Heart left ventricle (tissue), 16 donors: ENCODE measurements around the gene OXNAD1. TPM values are rescaled to one million over a fixed set of nuclear protein-coding genes. Genes with fewer than 3 reads are reported as not detected.

Experiments
- ATAC-seq, 4 donors: fragments of 200-7000 bp; cut with Tn5 transposase; one replicate each; pipeline ENCODE4 v1.9.1; 2020 to 2022; ENCODE audit warnings: moderate library complexity in 4 of 4, mild to moderate bottlenecking in 3 of 4, moderate number of reproducible peaks in 1 of 4
- DNase-seq, 5 donors: peaks; one replicate each; pipeline ENCODE4 v3.0.0-alpha.2; 2020
- H3K27ac ChIP-seq, 12 donors: fragments of 200-600 bp; sonication (generic) in 4 of 12; one replicate each; pipeline versions ENCODE4 v1.5.0 to v1.8.0; 2016 to 2022; ENCODE audit warnings: mild to moderate bottlenecking in 2 of 12
- H3K27me3 ChIP-seq, 9 donors: fragments of 200-600 bp; sonication (generic) in 2 of 9; one replicate each; pipeline versions ENCODE4 v1.5.1 to v1.8.0; 2016 to 2022; ENCODE audit warnings: mild to moderate bottlenecking in 3 of 9
- H3K36me3 ChIP-seq, 9 donors: fragments of 200-600 bp; sonication (generic) in 2 of 9; one replicate each; pipeline versions ENCODE4 v1.5.0 to v1.8.0; 2018 to 2022; ENCODE audit warnings: mild to moderate bottlenecking in 2 of 9
- H3K4me1 ChIP-seq, 12 donors: fragments of 200-600 bp; sonication (generic) in 4 of 12; one replicate each; pipeline versions ENCODE4 v1.5.0 to v1.8.0; 2016 to 2022; ENCODE audit warnings: mild to moderate bottlenecking in 3 of 12
- H3K4me3 ChIP-seq, 12 donors: fragments of 200-600 bp; sonication (generic) in 4 of 12; one replicate each; pipeline versions ENCODE4 v1.5.0 to v1.8.0; 2017 to 2022; ENCODE audit warnings: mild to moderate bottlenecking in 9 of 12, moderate library complexity in 4 of 12
- H3K9me3 ChIP-seq, 12 donors: fragments of 200-600 bp; sonication (generic) in 4 of 12; one replicate each; pipeline versions ENCODE4 v1.5.0 to v1.8.0; 2016 to 2022; ENCODE audit warnings: mild to moderate bottlenecking in 1 of 12
- CTCF ChIP-seq, 12 donors: fragments of 200-600 bp; sonication (generic) in 4 of 12; IDR thresholded peaks; one replicate each; pipeline versions ENCODE4 v1.5.0 to v1.8.0; 2018 to 2022; ENCODE audit warnings: antibody characterized with exemption in 12 of 12, mild to moderate bottlenecking in 5 of 12
- POLR2A ChIP-seq, 2 donors: fragments of 450-650 bp; IDR thresholded peaks; one replicate each; pipeline ENCODE4 v1.6.1; 2017; ENCODE audit warnings: antibody characterized with exemption in 2 of 2, mild to moderate bottlenecking in 2 of 2, moderate library complexity in 2 of 2
- WGBS, 4 donors: extraction: QIAGEN DNeasy Blood & Tissue Kit in 2 of 4; methylation state at CpG; one replicate each; pipeline versions ENCODE4 v1.1.5 to v1.1.7; 2013 to 2018; 5-methylcytosine and 5-hydroxymethylcytosine counted together
- intact Hi-C, 10 donors: fragments of 100-400 bp; cut with DNase I; formaldehyde crosslinking; loops; one replicate each; pipeline versions ENCODE4 v1.11.1 to v1.14.2; 2022
- polyA plus RNA-seq, 2 donors: library from polyadenylated mRNA; stranded (reverse); fragments of 200-250 nt; gene quantifications; one replicate each; pipeline ENCODE4 v1.2.3, GENCODE V29; 2013
- total RNA-seq, 9 donors: library from RNA; depleted of rRNA in 2 of 9; stranded (reverse); fragments of >200 nt in 2 of 9; fragmentation: NEBNext Ultra II Directional in 3 of 9; extraction: Animal tissue kit (Norgen Biotek cat#: 25700) in 3 of 9; gene quantifications; one replicate each; pipeline versions ENCODE4 v1.1.0 to v1.2.4, GENCODE V29; 2016 to 2023
- donor health status: ischemic (EF 13 %, LVEDD 7.1; RV severe dilation, severe dysfunction).
- donor health status: healthy with polysubstance abuse.
- donor health status: DM: no; HTN: yes; CAD: no.
- donor health status: DM: no; HTN: no; CAD: no.
- donor health status: ischemic (EF 25% LVEDD 6.9; RV normal size, moderate dysfunction).
- donor health status: ischemic (EF 25% LVEDD 5.7; RV mildly dilated, moderate dysfunction).
- donor health status: healthy.
- donor health status: DM: yes; HTN: yes; CAD: no.
- donor health status: ischemic (EF 35%, LVEDD 5.7; RV mildly dilated, moderate dysfunction).
- donor health status: nonischemic (EF 11% LVEDD 7.7; RV severe dilation, severe dysfunction).
- donor health status: DM: yes; HTN: yes; CAD: no.
- donor health status: PGD.
- donor health status: ischemic (EF 29% LVEDD 5.4; RV normal size, mild dysfunction).
- donor health status: nonischemic (EF 23%, LVEDD 6.1; RV moderate dilation, normal function).

Gene OXNAD1
- total and polyA plus RNA-seq, 11 donors = 7.3 to 26.9 (median 18.1) TPM

DNA sequence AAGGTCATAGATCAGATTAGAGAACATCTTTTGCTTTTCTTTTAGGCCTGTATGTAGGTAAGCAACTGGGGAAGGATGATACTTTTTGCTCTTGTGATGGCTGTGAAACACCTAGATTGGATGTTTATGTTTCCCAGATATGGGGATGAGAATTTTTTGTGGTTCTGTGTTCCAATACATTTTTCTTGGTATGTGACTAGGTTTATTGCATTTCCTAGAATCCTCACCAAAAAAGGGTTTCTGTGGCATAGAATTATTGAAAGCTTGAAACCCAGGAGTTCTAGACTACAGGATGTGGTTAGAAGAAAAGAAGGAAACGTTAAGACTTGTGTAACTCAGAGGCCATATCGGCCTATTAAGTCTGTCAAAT, 25.8 kb downstream of the OXNAD1 start:
- H3K27ac ChIP-seq = peak overlapping the region in 8 of 12 donors; percentile 3 to 88 (median 21)
- TF ChIP-seq POLR2A (IDR thresholded peaks at IDR 0.05) (no peak), CTCF (IDR thresholded peaks at IDR 0.05) (no peak)
- 45 to 69% (median 52%) methylated on average over 2 of the region's 2 CpGs for WGBS, 4 donors
- intact Hi-C loops = loop anchor here (1.0 to 10.0 kb wide), 6 partner anchors 224 to 260 kb away; partner anchors contain the start of gene RFTN1 (in 2 of the 10)
- peaks cover 3 to 75% (median 48%) of the 10 kb centered on the region in 12 donors for H3K4me1 ChIP-seq
- DNase-seq (no peak), ATAC-seq (no peak)
- H3K9me3 ChIP-seq = peaks cover 0 to 11% (median 0%) of the 10 kb centered on the region in 12 donors
- peaks cover 0 to 23% (median 10%) of the 10 kb centered on the region in 9 donors for H3K36me3 ChIP-seq
- H3K27me3 ChIP-seq = no peaks in the 10 kb centered on the region
- H3K4me3 ChIP-seq = no peak overlapping the region

GRCh38 chr3:16294844-16295243, 29.8 kb downstream of the OXNAD1 start:
- TF ChIP-seq POLR2A (IDR thresholded peaks at IDR 0.05) (no peak), CTCF (IDR thresholded peaks at IDR 0.05) (no peak)
- Histone ChIP-seq H3K4me3 (no peak overlapping the region), H3K4me1 (peaks cover 3 to 49% (median 19%) of the 10 kb centered on the region in 12 donors), H3K27me3 (no peaks in the 10 kb centered on the region), H3K9me3 (peaks cover 0 to 11% (median 0%) of the 10 kb centered on the region in 12 donors), H3K27ac (no peak overlapping the region), H3K36me3 (peaks cover 0 to 33% (median 15%) of the 10 kb centered on the region in 9 donors)
- no peak for DNase-seq
- 85 to 95% (median 89%) methylated on average over 5 of the region's 5 CpGs for WGBS, 4 donors
- intact Hi-C loops = loop anchor here in 3 of 10 donors (5.0 to 10.0 kb wide), 2 partner anchors 220 to 227 kb away; partner anchors contain the start of gene RFTN1 (in 2 of the 3)
- no peak for ATAC-seq

DNA sequence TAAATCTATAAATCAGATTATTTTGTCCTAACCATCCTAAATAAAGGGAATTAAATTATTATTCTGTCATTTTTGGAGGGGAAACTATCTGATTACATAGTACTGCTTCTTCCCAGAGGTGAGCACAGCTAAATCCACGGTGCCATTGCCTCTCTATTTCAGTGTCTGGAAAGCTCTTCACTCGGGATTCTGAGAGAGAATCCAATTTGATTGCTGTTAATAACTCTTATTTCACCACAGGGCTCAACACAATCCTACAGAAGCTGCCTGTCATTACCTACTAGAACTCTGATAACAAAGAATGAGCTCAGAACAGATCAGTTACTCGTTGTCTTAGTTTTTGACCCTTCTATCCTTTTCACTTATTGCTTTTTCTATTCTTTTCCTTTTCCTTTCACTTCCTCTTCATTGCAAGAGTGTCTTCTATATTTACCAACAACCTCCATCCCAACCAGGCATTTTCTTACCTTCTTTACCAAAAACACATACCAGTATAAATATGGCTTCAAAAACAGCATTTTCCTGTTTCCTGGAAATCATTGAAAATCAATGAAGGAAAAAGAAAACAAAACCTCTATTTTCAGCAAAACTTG, 30.4 kb downstream of the OXNAD1 start:
- 37 to 48% (median 44%) methylated on average over 3 of the region's 3 CpGs for WGBS, 4 donors
- Histone ChIP-seq H3K36me3 (peaks cover 0 to 33% (median 15%) of the 10 kb centered on the region in 9 donors), H3K27ac (no peak overlapping the region), H3K9me3 (peaks cover 0 to 11% (median 0%) of the 10 kb centered on the region in 12 donors), H3K4me1 (peaks cover 0 to 49% (median 15%) of the 10 kb centered on the region in 12 donors), H3K27me3 (no peaks in the 10 kb centered on the region), H3K4me3 (no peak overlapping the region)
- ATAC-seq = peak in 1 of 4 donors; percentile 28
- no peak for DNase-seq
- TF ChIP-seq POLR2A (IDR thresholded peaks at IDR 0.05) = no peak
- no peak for TF ChIP-seq CTCF (IDR thresholded peaks at IDR 0.05)
- intact Hi-C loops = loop anchor here in 2 of 10 donors (10.0 kb wide), 1 partner anchor 219 kb away; the partner anchor contains the start of gene RFTN1 (in 2 of the 2)
